ENCODE results near the gene ACER3.

ACER3 gene

GRCh38 chr11:77064648-77065217 lies 204.0 kb downstream of the ACER3 start:
- no peak for DNase-seq

GRCh38 chr11:77065878-77066228 lies 205.1 kb downstream of the ACER3 start:
- DNase-seq = no peak

DNA sequence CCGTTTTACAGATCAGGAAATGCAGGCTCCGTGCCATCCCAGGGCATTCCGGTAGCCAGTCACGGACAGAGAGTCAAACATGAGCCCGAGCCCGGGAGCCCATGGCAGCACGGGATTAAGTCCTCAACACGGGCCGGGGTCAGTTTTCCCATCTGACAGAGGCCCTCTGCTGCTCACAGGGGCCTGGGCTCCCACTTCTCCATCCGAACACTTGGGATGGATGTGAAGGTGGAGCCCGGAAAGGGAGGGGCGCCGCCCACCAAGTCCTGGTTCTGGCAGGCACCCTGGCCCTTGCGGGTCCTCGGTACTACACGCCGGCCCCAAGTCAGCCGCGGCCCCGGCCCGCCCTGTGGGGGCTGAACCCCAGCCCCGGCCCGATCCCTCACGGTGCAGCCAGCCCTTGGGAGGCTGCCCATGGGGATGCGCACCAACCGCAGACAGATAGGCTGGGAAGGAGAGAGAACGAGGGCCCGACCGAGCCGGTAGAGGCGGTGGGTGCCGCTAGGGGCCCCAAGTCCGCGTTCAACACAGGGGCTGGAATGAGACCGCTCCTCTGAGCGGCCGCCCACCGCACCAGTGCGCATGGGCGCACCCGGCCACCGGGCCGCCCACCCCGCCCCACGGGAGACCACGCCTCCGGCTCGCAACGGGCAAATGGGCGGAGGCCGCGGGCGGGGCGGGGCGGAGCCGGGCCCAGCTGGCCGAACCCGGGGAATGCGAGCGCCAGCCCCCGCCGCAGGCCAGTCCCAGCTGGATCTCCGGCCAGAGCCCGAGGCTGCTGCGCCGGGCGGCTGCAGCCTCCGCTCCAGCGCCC lies 205.7 kb downstream of the ACER3 start, which contains the start of gene CAPN5:
Gene CAPN5 (plus strand): TSS at position 743 of the 814 bp plus-strand sequence. CDS start 17,916 bp downstream, outside the sequence.
- peak; percentile 76 to 95 for DNase-seq

GRCh38 chr11:77067861-77068443 lies 207.2 kb downstream of the ACER3 start:
- no peak for DNase-seq

GRCh38 chr11:77068457-77069335 lies 208.0 kb downstream of the ACER3 start:
- DNase-seq = no peak

GRCh38 chr11:77069336-77069968 lies 208.7 kb downstream of the ACER3 start:
- DNase-seq = no peak

DNA sequence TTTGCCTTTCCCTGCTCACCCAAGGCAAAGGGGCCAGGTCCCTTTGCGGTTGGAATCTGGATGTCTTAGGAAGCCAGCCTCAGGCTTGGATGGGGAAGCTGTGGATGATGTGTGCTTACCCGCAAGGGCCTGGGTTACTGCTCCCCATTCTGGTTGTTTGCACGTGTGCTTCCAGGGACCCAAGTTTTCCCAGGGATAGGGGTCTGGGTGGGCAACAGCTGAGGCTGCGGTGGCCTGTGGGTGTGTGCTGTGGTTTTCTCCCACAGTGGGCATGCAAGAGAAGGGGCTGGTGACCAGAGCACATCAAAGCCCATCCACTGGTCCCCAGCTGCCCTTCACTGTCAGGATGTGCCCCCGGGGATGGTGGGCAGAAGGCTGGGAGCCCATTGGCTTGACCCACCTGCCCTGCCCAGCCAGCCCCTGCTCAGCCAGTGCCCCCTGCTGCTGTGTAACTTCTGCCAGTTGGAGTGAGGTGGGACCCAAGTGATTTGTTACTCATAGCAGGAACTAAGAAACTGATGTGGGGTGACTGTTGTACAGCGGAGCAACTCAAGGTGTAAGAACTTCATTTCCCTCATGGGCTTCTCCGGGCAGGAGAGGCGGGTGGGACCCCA lies 209.4 kb downstream of the ACER3 start:
- no peak for DNase-seq

- DNase-seq = no peak
These were observed 210.4 kb downstream of the ACER3 start for GRCh38 chr11:77071077-77071476.

DNA sequence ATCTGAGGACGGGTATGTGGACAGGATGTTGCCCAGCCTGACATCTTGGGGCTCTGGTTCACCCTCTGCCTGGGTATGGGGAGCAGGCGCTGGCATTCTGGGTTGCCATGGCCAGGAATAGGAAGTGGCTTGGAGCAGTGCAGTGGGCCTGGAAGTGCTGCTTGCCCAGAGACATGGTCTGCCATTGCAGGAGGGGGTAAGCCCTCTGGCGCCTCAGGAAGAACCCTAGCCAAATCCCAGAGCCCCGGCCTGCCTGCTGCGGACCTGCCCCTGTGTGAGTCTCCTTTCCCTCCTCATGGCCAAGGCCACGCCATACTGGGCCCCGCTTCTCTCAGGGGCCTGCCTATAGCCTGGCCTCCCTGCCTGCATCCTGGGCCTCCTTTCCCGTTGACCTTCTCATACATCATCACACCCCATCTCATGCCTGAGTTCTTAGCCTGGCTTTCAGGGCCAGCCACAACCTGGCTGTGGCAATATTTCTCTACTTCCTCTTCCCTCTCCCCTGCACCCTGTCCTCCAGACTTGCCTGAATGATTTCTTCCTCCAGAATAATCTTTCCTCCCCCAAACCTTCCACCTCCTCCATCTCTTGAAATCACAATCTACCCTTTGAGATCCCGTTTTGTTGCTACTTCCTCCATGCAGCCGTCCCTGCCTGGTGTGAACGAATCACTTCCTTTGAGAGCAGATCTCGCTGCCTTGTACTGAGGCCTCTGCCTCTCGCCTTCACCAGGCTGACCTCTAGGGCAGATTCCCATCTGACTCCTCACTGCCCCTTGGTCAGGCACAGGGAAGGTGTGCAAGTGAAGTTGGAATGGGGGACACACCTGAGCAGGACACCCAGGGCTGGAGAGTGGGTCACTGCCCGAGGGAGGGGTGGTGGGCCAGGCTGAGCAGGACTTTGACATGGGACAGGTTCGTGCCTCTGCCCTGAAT lies 211.2 kb downstream of the ACER3 start:
- no peak for DNase-seq

GRCh38 chr11:77072851-77073327 lies 212.2 kb downstream of the ACER3 start:
- DNase-seq = no peak

- DNase-seq = peak in 1 of 2 experiments; percentile 68
These were observed 212.7 kb downstream of the ACER3 start for GRCh38 chr11:77073328-77074001.

DNA sequence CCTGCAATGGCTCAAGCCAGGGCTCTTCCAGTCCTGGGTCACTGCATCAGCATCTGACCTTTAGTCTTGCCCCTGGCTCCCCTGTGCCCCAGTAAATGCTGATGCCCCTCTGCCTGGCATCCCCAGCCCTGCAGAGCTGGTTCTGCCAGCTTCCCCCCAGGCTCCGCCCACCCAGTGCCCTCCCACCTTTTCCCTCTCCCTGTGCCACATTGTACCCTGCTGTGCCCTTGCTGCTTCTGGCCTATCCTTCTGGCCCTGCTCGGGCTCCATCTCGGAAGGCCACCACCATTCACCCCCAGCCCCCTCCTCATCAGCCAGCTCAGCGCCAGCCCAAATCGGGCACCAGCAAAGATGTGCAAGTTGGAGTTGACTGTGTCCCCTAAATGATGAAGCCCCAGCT lies 213.5 kb downstream of the ACER3 start:
- DNase-seq = peak in 1 of 2 experiments; percentile 11

- no peak for DNase-seq
These were observed 214.0 kb downstream of the ACER3 start for GRCh38 chr11:77074626-77075221.

- DNase-seq = no peak
These were observed 214.7 kb downstream of the ACER3 start for GRCh38 chr11:77075425-77075905.

Data from NCI-H446 (cell line).